HG03565 (cell line): Measurements from ENCODE around the gene LRRC10B.

Source experiments
- ATAC-seq: cut with Tn5 transposase; IDR thresholded peaks from one replicate; pipeline ENCODE4 v1.9.1; 2021; ENCODE audit warnings: mild to moderate bottlenecking, moderate library complexity; ENCODE audit not compliant: unreplicated experiment

LRRC10B gene

GRCh38 chr11:61528114-61528513 is 19.6 kb downstream of the LRRC10B start:
- no peak for ATAC-seq

GRCh38 chr11:61529537-61530225 is 21.1 kb downstream of the LRRC10B start:
- ATAC-seq: no peak

DNA sequence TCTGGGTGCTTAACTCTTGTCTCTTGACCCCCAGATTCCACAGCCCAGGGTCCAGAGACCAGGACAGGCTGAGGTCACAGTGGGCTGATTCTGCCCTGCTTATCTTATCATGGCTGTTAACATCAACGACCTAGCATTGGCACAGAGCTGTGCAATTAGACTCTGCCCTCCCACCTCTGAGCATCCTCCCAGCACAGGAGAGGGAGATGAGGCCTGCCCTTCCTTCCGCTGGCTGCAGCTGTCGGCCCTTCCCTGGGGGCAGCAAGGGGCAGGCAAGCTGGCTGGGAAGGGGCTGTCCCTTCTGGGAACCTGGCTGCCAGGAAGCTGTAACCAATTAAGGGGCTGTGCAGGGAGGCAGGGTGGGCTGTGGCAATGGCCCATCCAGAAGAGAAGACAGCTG is 22.5 kb downstream of the LRRC10B start:
- no peak for ATAC-seq

- no peak for ATAC-seq
Measured at GRCh38 chr11:61532134-61533038, 23.8 kb downstream of the LRRC10B start.

GRCh38 chr11:61533039-61533375 is 24.5 kb downstream of the LRRC10B start:
- ATAC-seq: no peak

GRCh38 chr11:61533401-61533800 is 24.9 kb downstream of the LRRC10B start:
- ATAC-seq: no peak

DNA sequence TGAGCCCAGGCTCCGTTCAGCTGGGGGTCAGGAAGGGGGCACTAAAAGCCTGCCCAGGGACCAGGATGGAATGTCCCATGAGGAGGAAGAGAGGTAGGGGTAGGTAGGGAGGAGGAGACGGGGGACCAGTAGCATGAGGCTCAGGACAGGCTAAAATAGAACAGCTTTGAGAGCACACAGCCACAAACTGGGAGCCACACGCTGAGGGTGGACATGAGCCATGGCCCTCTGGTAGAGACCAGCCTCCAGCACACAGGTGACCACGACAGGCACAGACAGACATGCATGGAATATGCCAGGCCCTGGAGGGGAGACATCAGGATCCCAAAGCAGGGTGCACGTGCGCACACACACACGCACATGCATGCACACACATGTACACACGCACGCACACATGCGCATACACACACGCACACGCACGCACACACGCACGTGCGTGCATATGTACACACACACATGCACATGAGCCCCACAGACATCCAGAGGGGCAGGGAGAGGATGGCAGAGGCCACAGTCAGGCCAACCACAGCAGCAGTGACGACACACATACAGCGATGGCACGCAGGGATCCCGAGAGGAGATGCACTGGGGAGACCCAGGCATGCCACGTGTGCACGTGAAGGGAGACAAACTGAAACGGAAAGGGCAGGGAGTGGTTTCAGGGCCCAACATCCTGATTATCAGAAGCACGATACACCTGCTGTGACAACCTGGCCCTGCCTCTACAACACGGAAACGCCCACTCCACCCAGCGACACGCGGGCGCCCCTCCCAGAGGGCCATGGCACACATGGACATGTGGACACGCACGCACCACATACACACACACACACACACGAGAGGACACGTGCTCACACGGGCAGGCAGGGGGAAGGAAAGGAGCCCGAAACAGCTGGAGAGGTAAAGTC is 25.7 kb downstream of the LRRC10B start:
- ATAC-seq: no peak

GRCh38 chr11:61534933-61535839 is 26.6 kb downstream of the LRRC10B start:
- no peak for ATAC-seq

DNA sequence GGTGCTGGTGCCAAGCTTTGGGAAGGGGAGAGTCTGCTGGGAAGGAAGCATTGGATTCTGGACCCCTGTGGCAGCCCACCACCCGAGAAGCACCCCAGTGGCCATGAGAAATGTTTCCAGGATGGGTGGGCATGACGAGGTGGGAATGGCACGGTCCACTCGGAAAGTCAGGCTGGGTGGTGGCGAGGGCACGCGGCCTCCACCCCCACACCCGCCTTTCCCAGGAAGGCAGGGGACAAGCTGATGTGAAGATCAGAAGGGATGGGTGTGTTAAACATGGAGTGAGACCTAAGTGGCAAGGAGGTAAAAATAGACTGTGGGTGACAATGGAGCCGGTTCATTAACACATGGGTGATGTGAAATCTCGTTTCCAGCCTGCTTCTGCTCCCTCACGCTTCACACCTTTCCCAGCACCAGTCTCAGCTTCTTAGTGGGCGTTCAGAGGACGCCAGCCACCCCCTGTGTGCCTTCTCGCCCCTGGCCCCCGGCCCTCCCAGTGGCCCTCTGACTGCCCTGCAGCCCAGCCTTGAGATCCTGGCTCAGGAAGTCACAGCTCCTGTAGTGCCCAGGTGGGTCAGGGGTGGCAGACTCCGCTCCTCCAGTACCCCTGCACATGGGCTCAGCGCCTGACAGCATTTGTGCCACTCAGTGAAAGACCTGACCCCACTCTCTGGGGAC is 27.6 kb downstream of the LRRC10B start:
- no peak for ATAC-seq

DNA sequence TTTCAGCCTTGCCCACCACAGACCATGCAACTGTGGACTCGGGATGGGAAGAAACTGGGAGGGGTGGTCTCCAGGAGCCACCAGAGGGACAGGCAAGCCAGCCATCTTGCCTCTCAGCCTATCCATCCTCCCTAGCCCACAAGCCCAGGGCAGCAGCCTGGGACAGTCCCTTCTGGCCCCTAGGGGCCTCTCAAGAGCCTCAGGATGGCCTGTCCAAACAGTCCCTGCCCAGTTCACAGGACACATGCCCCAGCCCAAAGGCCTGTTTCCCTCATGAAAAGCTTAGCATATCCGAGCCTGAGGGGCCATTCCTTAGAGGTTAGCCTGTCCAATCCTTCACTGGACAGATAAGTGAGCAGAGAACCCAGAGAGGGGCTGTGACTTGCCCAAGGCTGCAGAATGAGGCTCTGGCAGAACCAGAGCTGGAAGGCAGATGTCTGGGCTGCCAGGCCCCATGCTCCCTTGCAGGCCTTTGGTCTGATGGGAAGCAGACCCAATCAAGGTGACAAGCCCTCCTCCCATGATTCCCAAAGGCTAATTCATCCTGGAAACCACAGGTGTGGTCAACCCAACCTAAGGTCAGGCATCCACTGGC is 28.2 kb downstream of the LRRC10B start:
- no peak for ATAC-seq

GRCh38 chr11:61537326-61537725 is 28.8 kb downstream of the LRRC10B start:
- ATAC-seq: no peak

DNA sequence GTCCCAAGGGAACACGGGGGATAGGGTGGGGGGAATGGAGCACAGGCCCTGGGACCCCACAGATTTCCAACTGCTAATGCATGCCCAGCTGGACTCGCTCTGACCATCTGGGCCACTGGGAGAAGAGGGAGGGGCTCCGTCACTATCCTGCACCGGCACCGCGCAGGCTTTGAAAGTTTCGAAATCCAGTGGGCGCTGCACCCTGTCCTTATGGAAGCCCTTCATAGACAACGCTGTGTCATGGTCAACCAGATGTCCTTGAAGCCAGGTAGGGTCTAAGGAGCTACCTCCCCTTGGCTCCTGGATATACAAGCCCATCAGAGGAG is 30.1 kb downstream of the LRRC10B start:
- no peak for ATAC-seq

GRCh38 chr11:61539006-61539405 is 30.5 kb downstream of the LRRC10B start:
- ATAC-seq: no peak

- no peak for ATAC-seq
Measured at GRCh38 chr11:61539831-61540357, 31.3 kb downstream of the LRRC10B start.

GRCh38 chr11:61540528-61540927 is 32.0 kb downstream of the LRRC10B start:
- ATAC-seq: no peak

- no peak for ATAC-seq
Measured at GRCh38 chr11:61541598-61541997, 33.0 kb downstream of the LRRC10B start.

GRCh38 chr11:61542024-61542461 is 33.5 kb downstream of the LRRC10B start:
- no peak for ATAC-seq

GRCh38 chr11:61542705-61543104 is 34.2 kb downstream of the LRRC10B start:
- no peak for ATAC-seq
